Gastrocnemius medialis (tissue), 4 donors: ENCODE measurements around the gene MARCO.

ENCODE experiments used
- POLR2A ChIP-seq, 2 donors: fragments of 450-650 bp; IDR thresholded peaks; one replicate each; pipeline ENCODE4 v1.6.1; 2017; ENCODE audit warnings: antibody characterized with exemption in 2 of 2, mild to moderate bottlenecking in 2 of 2, moderate library complexity in 2 of 2
- TF ChIP-seq, protein P1 (sequence below), 5 experiments: fragments of 450-650 bp in 3 of 5; fragments of 200-600 bp in 2 of 5; sonication (generic) in 2 of 5; IDR thresholded peaks in 4 of 5; conservative IDR thresholded peaks in 1 of 5; 1 replicate in 4 of 5; 2 replicates in 1 of 5; pipeline ENCODE4 v1.5.1; 2016 to 2019; ENCODE audit warnings: antibody characterized with exemption in 5 of 5, mild to moderate bottlenecking in 3 of 5, moderate library complexity in 3 of 5

DNA sequence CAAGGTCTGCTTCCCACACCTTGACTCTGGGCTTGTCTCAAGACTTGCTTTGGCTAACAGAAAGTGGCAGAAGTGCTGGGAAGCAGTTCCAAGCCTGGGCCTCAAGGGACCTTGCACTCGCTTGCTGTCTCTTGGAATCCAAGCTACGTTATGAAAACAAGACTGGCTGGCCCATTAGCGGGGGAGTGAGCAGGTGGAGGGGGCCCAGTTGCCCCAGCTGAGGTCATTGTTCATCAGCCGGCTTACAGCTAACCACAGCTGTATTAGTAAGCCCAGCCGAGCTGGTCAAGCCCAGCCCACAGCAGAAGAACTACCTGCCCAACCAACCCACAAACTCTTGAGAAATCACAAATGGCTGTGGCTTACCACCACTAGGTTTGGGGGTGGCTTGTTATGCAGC is 63.1 kb downstream of the MARCO start:
- TF ChIP-seq POLR2A (IDR thresholded peaks at IDR 0.05), result no peak
- TF ChIP-seq, protein P1, sequence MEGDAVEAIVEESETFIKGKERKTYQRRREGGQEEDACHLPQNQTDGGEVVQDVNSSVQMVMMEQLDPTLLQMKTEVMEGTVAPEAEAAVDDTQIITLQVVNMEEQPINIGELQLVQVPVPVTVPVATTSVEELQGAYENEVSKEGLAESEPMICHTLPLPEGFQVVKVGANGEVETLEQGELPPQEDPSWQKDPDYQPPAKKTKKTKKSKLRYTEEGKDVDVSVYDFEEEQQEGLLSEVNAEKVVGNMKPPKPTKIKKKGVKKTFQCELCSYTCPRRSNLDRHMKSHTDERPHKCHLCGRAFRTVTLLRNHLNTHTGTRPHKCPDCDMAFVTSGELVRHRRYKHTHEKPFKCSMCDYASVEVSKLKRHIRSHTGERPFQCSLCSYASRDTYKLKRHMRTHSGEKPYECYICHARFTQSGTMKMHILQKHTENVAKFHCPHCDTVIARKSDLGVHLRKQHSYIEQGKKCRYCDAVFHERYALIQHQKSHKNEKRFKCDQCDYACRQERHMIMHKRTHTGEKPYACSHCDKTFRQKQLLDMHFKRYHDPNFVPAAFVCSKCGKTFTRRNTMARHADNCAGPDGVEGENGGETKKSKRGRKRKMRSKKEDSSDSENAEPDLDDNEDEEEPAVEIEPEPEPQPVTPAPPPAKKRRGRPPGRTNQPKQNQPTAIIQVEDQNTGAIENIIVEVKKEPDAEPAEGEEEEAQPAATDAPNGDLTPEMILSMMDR (IDR thresholded peaks at IDR 0.05 in 4 of 5, conservative IDR thresholded peaks at IDR 0.05 in 1 of 5), result no peak
